GM12891 (cell line): ENCODE results near the gene SPAG9.
A peak's percentile ranks its signal among the peaks of the same experiment; 100 is the strongest.

ENCODE experiments used
- DNase-seq: peaks from one replicate; pipeline ENCODE4 v3.0.0; 2011; ENCODE audit warnings: low spot score; ENCODE audit not compliant: insufficient read length
- FAIRE-seq: peaks from 2 replicates; lab custom pipeline; 2011; peaks lifted over from hg19 to GRCh38; lab: Jason Lieb, UNC
- PAX5 ChIP-seq: IDR thresholded peaks from 2 replicates; pipeline ENCODE4 v1.6.1; 2011; ENCODE audit warnings: low read length, moderate library complexity, mild to moderate bottlenecking; ENCODE audit not compliant: insufficient read depth, severe bottlenecking
- POLR2A ChIP-seq: IDR thresholded peaks from 2 replicates; pipeline ENCODE4 v1.6.1; 2011; ENCODE audit warnings: low read depth, low read length, control low read depth
- POLR2AphosphoS5 ChIP-seq: IDR thresholded peaks from 2 replicates; pipeline ENCODE4 v1.6.1; 2011; ENCODE audit warnings: low read depth, low read length, control low read depth
- POU2F2 ChIP-seq: IDR thresholded peaks from 2 replicates; pipeline ENCODE4 v1.6.1; 2011; ENCODE audit warnings: low read depth, mild to moderate bottlenecking, control low read depth, low read length, moderate library complexity
- SPI1 ChIP-seq: IDR thresholded peaks from 2 replicates; pipeline ENCODE4 v1.6.1; 2011; ENCODE audit warnings: low read depth, low read length, control low read depth
- TAF1 ChIP-seq: IDR thresholded peaks from 2 replicates; pipeline ENCODE4 v1.6.1; 2011; ENCODE audit warnings: low read depth, low read length, control low read depth

SPAG9 gene

GRCh38 chr17:51161541-51161940 lies 40.9 kb upstream of the SPAG9 start:
- TF ChIP-seq POLR2AphosphoS5, result no peak
- TF ChIP-seq PAX5, result no peak
- no peak for TF ChIP-seq SPI1
- TF ChIP-seq POU2F2, result no peak
- no peak for TF ChIP-seq POLR2A
- TF ChIP-seq TAF1, result no peak
- DNase-seq (no peak), FAIRE-seq (no peak)

DNA sequence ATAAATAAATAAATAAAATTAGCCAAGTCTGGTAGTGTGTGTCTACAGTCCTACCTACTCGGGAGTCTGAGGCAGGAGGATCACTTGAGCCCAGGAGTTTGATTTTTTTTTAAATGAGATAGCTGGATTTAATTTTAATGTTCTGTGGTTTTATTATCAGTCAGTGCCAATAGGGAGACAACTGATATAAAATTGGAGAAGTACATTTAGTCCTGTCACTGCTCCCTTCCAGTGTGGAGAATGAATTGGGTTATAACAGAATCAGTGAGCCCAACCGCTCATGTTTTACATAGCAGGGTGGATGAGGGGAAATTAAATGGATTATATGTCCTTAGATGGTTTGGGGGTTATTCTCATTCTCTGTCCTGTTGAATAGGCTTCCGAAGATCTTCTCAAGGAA lies 38.9 kb upstream of the SPAG9 start:
- DNase-seq (no peak), FAIRE-seq (no peak)
- TF ChIP-seq POU2F2, result no peak
- no peak for TF ChIP-seq SPI1
- TF ChIP-seq TAF1, result no peak
- TF ChIP-seq PAX5, result no peak
- no peak for TF ChIP-seq POLR2A
- no peak for TF ChIP-seq POLR2AphosphoS5

DNA sequence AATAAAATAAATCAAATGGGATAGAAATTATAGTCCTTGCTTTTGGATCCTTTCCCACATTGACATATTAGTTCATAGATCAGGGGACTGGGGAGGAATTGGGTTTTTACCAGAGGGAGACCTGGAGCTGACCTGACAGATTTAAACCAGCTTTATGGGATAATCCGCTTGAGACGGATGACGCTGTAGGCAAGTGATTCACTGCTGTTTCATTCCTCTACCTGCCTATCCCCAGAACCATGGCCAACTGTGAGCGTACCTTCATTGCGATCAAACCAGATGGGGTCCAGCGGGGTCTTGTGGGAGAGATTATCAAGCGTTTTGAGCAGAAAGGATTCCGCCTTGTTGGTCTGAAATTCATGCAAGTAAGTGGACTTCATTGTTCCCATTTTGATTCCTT lies 34.7 kb upstream of the SPAG9 start:
- no peak for FAIRE-seq
- TF ChIP-seq POLR2A, result no peak
- DNase-seq, result no peak

- TF ChIP-seq SPI1 (no peak), POU2F2 (no peak), PAX5 (no peak), POLR2A (peak; percentile 6; the same call in 1 of the 2 replicates), POLR2AphosphoS5 (no peak), TAF1 (no peak)
- DNase-seq (no peak), FAIRE-seq (no peak)
These were observed 33.5 kb upstream of the SPAG9 start for GRCh38 chr17:51154176-51154575.

- peak; percentile 79 for TF ChIP-seq PAX5
- peak; percentile 70; the same call in 1 of the 2 replicates for TF ChIP-seq POLR2A
- peak; percentile 91 for TF ChIP-seq POU2F2
- TF ChIP-seq TAF1, result peak; percentile 96
- peak; percentile 66 for TF ChIP-seq SPI1
- TF ChIP-seq POLR2AphosphoS5, result peak; percentile 89
- DNase-seq (peak; percentile 88), FAIRE-seq (peak; percentile 94)
These were observed 32.8 kb upstream of the SPAG9 start, which contains the start of gene NME1 for GRCh38 chr17:51153210-51154072. Gene NME1 (plus strand): TSS chr17:51153559. CDS start chr17:51155655, 2,096 bp downstream.

DNA sequence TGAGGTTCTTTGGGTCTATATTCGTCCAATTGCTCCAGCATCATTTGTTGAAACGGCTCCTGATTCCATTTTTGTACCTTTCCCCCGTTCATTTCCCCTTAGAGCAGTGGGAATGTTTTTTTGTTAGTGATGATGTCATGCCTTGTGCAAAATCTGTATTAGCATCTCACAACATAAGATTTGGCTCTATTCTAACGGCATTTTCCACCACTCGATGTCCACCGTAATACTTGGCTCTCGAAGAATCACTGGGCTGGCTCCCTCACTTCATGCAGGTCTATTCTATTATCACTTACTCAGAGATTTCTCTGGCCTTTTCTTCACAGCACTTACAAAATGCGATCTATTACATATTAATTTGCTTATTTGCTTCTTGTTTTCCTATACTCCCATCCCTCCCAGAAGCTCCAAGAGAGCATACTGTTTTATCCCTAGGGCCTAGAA lies 32.1 kb upstream of the SPAG9 start:
- FAIRE-seq, result no peak
- no peak for DNase-seq
- TF ChIP-seq POLR2A (no peak), POU2F2 (no peak), POLR2AphosphoS5 (no peak), PAX5 (no peak), SPI1 (no peak), TAF1 (no peak)

DNA sequence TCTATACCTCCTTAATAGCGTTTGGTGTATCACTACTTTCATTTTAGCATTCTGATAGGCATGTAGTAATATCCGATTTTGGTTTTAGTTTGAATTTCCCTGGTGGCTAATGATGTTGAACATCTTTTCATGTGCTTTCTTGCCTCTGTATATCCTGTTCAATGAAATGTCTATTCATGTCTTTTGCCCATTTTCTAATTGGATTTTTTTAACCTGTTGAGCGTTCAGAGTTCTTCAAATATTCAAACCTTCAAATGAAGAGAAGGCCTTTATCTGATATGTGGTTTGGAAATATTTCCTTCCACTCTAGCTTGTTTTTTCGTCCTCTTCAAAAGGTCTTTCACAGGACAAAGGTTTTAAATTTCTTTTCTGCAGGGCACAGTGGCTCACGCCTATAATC lies 30.3 kb upstream of the SPAG9 start:
- FAIRE-seq (no peak), DNase-seq (no peak)
- TF ChIP-seq POU2F2 (no peak), POLR2AphosphoS5 (no peak), POLR2A (no peak), PAX5 (no peak), TAF1 (no peak), SPI1 (no peak)

GRCh38 chr17:51149163-51149562 lies 28.5 kb upstream of the SPAG9 start:
- TF ChIP-seq POLR2AphosphoS5, result no peak
- no peak for TF ChIP-seq TAF1
- TF ChIP-seq POU2F2, result no peak
- TF ChIP-seq SPI1, result no peak
- no peak for TF ChIP-seq POLR2A
- TF ChIP-seq PAX5, result no peak
- FAIRE-seq (no peak), DNase-seq (no peak)

DNA sequence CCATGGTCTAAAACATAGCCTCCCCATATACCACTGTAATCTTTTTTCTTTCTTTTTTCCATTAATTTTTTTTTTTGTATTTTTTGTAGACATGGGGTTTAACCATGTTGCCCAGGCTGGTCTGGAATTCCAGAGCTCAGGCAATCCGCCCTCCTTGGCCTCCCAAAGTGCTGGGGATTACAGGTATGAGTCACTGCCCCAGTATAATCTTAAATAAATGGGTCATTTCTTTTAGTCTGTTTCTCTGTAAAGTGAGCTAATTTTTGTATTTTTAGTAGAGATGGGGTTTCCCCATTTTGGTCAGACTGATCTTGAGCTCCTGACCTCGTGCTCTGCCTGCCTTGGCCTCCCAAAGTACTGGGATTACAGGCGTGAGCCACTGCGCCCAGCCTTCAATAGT lies 27.0 kb upstream of the SPAG9 start:
- DNase-seq (no peak), FAIRE-seq (no peak)
- TF ChIP-seq SPI1 (no peak), PAX5 (no peak), POU2F2 (no peak)

DNA sequence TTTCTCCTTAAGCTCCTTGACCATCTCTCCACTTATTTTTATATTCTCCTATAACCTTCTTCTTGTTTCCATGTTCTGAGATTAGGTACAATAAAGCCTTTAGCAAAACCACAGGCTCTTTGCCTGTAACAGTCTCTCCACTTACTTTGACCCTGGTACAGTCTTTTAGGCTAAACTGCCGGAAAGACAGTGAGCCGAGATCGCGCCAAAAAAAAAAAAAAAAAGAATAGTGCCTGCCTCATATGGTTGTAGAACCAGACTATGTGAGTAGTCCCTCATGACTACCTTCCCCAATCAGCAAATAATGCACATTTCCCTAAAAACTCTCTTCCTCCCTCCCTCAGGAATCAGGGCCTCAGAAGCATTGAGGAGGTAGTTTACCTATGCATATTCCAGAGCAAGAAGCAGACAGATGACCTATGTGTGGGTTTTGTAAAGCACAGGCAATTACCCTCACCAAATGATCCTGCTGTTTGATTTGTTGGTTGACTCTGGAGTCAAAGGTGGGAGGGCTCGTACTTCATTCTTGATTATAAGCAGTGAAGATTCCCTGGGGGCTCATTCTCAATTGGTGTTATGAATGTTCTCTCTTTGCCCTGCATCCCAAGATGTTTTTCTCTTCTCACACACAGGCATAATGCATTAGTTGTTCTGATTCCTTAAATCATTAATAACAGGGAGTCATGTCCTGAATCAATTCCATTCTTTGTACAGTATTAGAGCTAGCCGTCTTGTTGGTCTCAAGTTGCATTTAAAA lies 23.8 kb upstream of the SPAG9 start:
- DNase-seq, result no peak
- TF ChIP-seq PAX5, result no peak
- no peak for TF ChIP-seq POLR2A
- TF ChIP-seq POLR2AphosphoS5, result no peak
- TF ChIP-seq TAF1, result no peak
- TF ChIP-seq POU2F2, result no peak
- TF ChIP-seq SPI1, result no peak
- FAIRE-seq, result no peak
